Glutamatergic neuron (in vitro differentiated cells): ENCODE measurements around the gene RREB1. TPM values are rescaled to one million over a fixed set of nuclear protein-coding genes. Genes with fewer than 3 reads are reported as not detected.

Experiments used
- DNase-seq: peaks from one replicate; pipeline ENCODE4 v3.0.0; 2022
- H3K27ac Mint-ChIP-seq: one replicate; pipeline ENCODE4 v1.8.0; 2020; ENCODE audit warnings: mild to moderate bottlenecking, mixed read lengths, inconsistent platforms; ENCODE audit not compliant: unreplicated experiment
- H3K27me3 Mint-ChIP-seq: one replicate; pipeline ENCODE4 v1.8.0; 2020; ENCODE audit warnings: mild to moderate bottlenecking, moderate library complexity, mixed read lengths, inconsistent platforms; ENCODE audit not compliant: unreplicated experiment
- H3K36me3 Mint-ChIP-seq: one replicate; pipeline ENCODE4 v1.8.0; 2020; ENCODE audit warnings: mild to moderate bottlenecking, mixed read lengths, inconsistent platforms; ENCODE audit not compliant: unreplicated experiment
- H3K4me1 Mint-ChIP-seq: one replicate; pipeline ENCODE4 v1.8.0; 2020; ENCODE audit warnings: mild to moderate bottlenecking, low read depth, mixed read lengths, inconsistent platforms; ENCODE audit not compliant: unreplicated experiment
- H3K4me3 Mint-ChIP-seq: one replicate; pipeline ENCODE4 v1.8.0; 2020; ENCODE audit warnings: mild to moderate bottlenecking, mixed read lengths, inconsistent platforms; ENCODE audit not compliant: unreplicated experiment
- H3K9me3 Mint-ChIP-seq: one replicate; pipeline ENCODE4 v1.8.0; 2020; ENCODE audit warnings: mild to moderate bottlenecking, moderate library complexity, mixed read lengths, inconsistent platforms; ENCODE audit not compliant: unreplicated experiment
- total RNA-seq: library from RNA; stranded (reverse); fragmentation: NEBNext Ultra II Directional; extraction: Animal tissue kit (Norgen Biotek cat#: 25700); gene quantifications from one replicate; pipeline ENCODE4 v1.2.1, GENCODE V29; 2021; ENCODE audit not compliant: unreplicated experiment
- TF ChIP-seq, protein P1 (sequence below): fragments of 200-600 bp; sonication (generic); IDR thresholded peaks from one replicate; pipeline ENCODE4 v1.5.0; 2021; ENCODE audit not compliant: partially characterized antibody, unreplicated experiment

RREB1 gene
- total RNA-seq, 1 donor from 2014 or later: 3.4 TPM

GRCh38 chr6:7204726-7205125 is 97.0 kb downstream of the RREB1 start:
- Mint-ChIP-seq H3K27me3 (no peaks in the 10 kb centered on the region), H3K9me3 (no peaks in the 10 kb centered on the region), H3K27ac (no peak overlapping the region), H3K36me3 (no peaks in the 10 kb centered on the region), H3K4me3 (no peak overlapping the region), H3K4me1 (no peaks in the 10 kb centered on the region)
- no peak for DNase-seq
- TF ChIP-seq, protein P1, sequence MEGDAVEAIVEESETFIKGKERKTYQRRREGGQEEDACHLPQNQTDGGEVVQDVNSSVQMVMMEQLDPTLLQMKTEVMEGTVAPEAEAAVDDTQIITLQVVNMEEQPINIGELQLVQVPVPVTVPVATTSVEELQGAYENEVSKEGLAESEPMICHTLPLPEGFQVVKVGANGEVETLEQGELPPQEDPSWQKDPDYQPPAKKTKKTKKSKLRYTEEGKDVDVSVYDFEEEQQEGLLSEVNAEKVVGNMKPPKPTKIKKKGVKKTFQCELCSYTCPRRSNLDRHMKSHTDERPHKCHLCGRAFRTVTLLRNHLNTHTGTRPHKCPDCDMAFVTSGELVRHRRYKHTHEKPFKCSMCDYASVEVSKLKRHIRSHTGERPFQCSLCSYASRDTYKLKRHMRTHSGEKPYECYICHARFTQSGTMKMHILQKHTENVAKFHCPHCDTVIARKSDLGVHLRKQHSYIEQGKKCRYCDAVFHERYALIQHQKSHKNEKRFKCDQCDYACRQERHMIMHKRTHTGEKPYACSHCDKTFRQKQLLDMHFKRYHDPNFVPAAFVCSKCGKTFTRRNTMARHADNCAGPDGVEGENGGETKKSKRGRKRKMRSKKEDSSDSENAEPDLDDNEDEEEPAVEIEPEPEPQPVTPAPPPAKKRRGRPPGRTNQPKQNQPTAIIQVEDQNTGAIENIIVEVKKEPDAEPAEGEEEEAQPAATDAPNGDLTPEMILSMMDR: no peak

- H3K27ac Mint-ChIP-seq: no peak overlapping the region
- no peak overlapping the region for H3K4me3 Mint-ChIP-seq
- TF ChIP-seq, protein P1: no peak
- no peaks in the 10 kb centered on the region for H3K36me3 Mint-ChIP-seq
- H3K9me3 Mint-ChIP-seq: no peaks in the 10 kb centered on the region
- H3K4me1 Mint-ChIP-seq: no peaks in the 10 kb centered on the region
- H3K27me3 Mint-ChIP-seq: no peaks in the 10 kb centered on the region
- no peak for DNase-seq
These were observed 100.0 kb downstream of the RREB1 start for GRCh38 chr6:7207720-7208119.

DNA sequence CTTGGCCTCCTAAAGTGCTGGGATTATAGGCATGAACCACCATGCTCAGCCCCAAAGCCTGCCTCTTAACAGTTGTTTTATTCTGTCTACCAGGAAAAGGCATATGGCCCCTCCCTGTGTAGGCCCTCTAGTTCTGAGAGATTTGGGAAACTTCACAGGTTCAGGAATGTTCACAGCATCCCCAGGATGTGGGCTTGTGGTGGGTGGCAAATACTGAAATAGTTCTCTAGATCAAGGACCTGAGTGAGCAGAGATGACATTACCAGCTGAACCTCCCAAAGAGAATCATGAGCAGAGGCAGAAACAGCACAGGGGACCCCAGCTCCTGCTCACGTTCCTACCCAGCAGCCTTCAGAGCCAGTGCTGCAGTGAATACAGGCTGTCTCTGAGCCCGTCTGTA is 105.7 kb downstream of the RREB1 start:
- Mint-ChIP-seq H3K27me3 (peaks cover 2% of the 10 kb centered on the region), H3K36me3 (no peaks in the 10 kb centered on the region), H3K27ac (no peak overlapping the region), H3K9me3 (no peaks in the 10 kb centered on the region), H3K4me3 (no peak overlapping the region), H3K4me1 (peaks cover 4% of the 10 kb centered on the region)
- TF ChIP-seq, protein P1: no peak
- DNase-seq: no peak

- Mint-ChIP-seq H3K27me3 (peaks cover 2% of the 10 kb centered on the region), H3K9me3 (no peaks in the 10 kb centered on the region), H3K4me3 (no peak overlapping the region), H3K27ac (no peak overlapping the region), H3K36me3 (no peaks in the 10 kb centered on the region), H3K4me1 (peaks cover 4% of the 10 kb centered on the region)
- TF ChIP-seq, protein P1: no peak
- DNase-seq: no peak
These were observed 106.7 kb downstream of the RREB1 start for GRCh38 chr6:7214468-7214867.

GRCh38 chr6:7215131-7215530 is 107.4 kb downstream of the RREB1 start:
- Mint-ChIP-seq H3K36me3 (no peaks in the 10 kb centered on the region), H3K27me3 (peaks cover 2% of the 10 kb centered on the region), H3K4me3 (no peak overlapping the region), H3K27ac (no peak overlapping the region), H3K4me1 (peaks cover 4% of the 10 kb centered on the region), H3K9me3 (no peaks in the 10 kb centered on the region)
- TF ChIP-seq, protein P1: no peak
- DNase-seq: no peak
